K562 (cell line): ENCODE measurements around the gene RETN. TPM values are rescaled to one million over a fixed set of nuclear protein-coding genes. Genes with fewer than 3 reads are reported as not detected.
A peak's percentile ranks its signal among the peaks of the same experiment; 100 is the strongest.

Experiments used
- CCAR2 ChIP-seq: fragments of 200-400 bp; formaldehyde crosslinking; IDR thresholded peaks from 2 replicates; pipeline ENCODE4 v1.6.1; 2017; ENCODE audit warnings: mild to moderate bottlenecking, low read depth, low read length
- CTCF ChIP-seq, 3 experiments: IDR thresholded peaks in 2 of 3; conservative IDR thresholded peaks in 1 of 3; 2 replicates each; pipeline ENCODE4 v1.5.1; 2011 to 2012; ENCODE audit warnings: low read length in 3 of 3, mild to moderate bottlenecking in 3 of 3, control low read depth in 2 of 3, improper control_type of control experiment in 1 of 3, inconsistent platforms in 1 of 3, low read depth in 1 of 3, mixed read lengths in 1 of 3, moderate library complexity in 1 of 3; ENCODE audit not compliant: insufficient read depth in 2 of 3
- KLF16 ChIP-seq: IDR thresholded peaks from 2 replicates; pipeline ENCODE4 v1.6.1; 2016; ENCODE audit warnings: antibody characterized with exemption
- MEIS2 ChIP-seq: fragments of 450-650 bp; IDR thresholded peaks from 2 replicates; pipeline ENCODE4 v1.6.1; 2014; ENCODE audit warnings: mild to moderate bottlenecking; ENCODE audit not compliant: partially characterized antibody
- RAD51 ChIP-seq: fragments of 450-650 bp; IDR thresholded peaks from 2 replicates; pipeline ENCODE4 v1.7.1; 2016; ENCODE audit warnings: low read depth, mild to moderate bottlenecking, borderline replicate concordance
- TAF9B ChIP-seq: fragments of 450-650 bp; IDR thresholded peaks from 2 replicates; pipeline ENCODE4 v1.6.1; 2018; ENCODE audit warnings: mild to moderate bottlenecking; ENCODE audit not compliant: partially characterized antibody
- TCF15 ChIP-seq: fragments of 250-450 bp; sonication (Bioruptor Pico); IDR thresholded peaks from 2 replicates; pipeline ENCODE4 v1.8.0; 2022; ENCODE audit warnings: moderate library complexity, mild to moderate bottlenecking, inconsistent platforms
- TSC22D4 ChIP-seq: fragments of 450-650 bp; IDR thresholded peaks from 2 replicates; pipeline ENCODE4 v1.6.1; 2016; ENCODE audit warnings: missing genetic modification characterization, missing biosample characterization, control low read depth
- USF2 ChIP-seq: sonication (generic); formaldehyde crosslinking; IDR thresholded peaks from 2 replicates; pipeline ENCODE4 v1.5.0; 2020; ENCODE audit warnings: missing genetic modification reagents
- ZBTB1 ChIP-seq: sonication (generic); formaldehyde crosslinking; IDR thresholded peaks from 2 replicates; pipeline ENCODE4 v1.8.1; 2023; ENCODE audit warnings: missing genetic modification reagents, low read depth, mild to moderate bottlenecking, borderline replicate concordance
- ZBTB11 ChIP-seq, 3 experiments: fragments of 200-800 bp in 1 of 3; fragments of 250-450 bp in 1 of 3; fragments of 450-650 bp in 1 of 3; sonication (Bioruptor Pico) in 1 of 3; sonication (Bioruptor generic) in 1 of 3; formaldehyde crosslinking in 1 of 3; IDR thresholded peaks; 2 replicates each; pipeline versions ENCODE4 v1.6.1 to v1.8.0; 2016 to 2022; ENCODE audit warnings: mild to moderate bottlenecking in 2 of 3, missing genetic modification characterization in 2 of 3, missing compliant biosample characterization in 1 of 3, moderate library complexity in 1 of 3
- ZBTB7A ChIP-seq: IDR thresholded peaks from 2 replicates; pipeline ENCODE4 v1.6.1; 2011; ENCODE audit warnings: low read depth, mild to moderate bottlenecking, low read length, moderate library complexity, borderline replicate concordance; ENCODE audit not compliant: control insufficient read depth
- ZFX ChIP-seq: sonication (generic); formaldehyde crosslinking; IDR thresholded peaks from 2 replicates; pipeline ENCODE4 v1.8.0; 2022; ENCODE audit warnings: mild to moderate bottlenecking, missing genetic modification reagents, moderate library complexity
- ZNF184 ChIP-seq: sonication (generic); formaldehyde crosslinking; IDR thresholded peaks from 2 replicates; pipeline ENCODE4 v1.5.0; 2020; ENCODE audit warnings: missing genetic modification reagents
- ZNF24 ChIP-seq: fragments of 450-650 bp; IDR thresholded peaks from 2 replicates; pipeline ENCODE4 v1.6.1; 2016
- ZNF395 ChIP-seq: fragments of 200-800 bp; sonication (Bioruptor generic); IDR thresholded peaks from 2 replicates; pipeline ENCODE4 v1.6.1; 2017; ENCODE audit warnings: missing genetic modification characterization, missing compliant biosample characterization
- ZNF695 ChIP-seq: fragments of 450-650 bp; formaldehyde crosslinking; IDR thresholded peaks from 2 replicates; pipeline ENCODE4 v1.4.0; 2020; ENCODE audit warnings: mild to moderate bottlenecking, moderate library complexity
- ZNF766 ChIP-seq: fragments of 200-800 bp; sonication (Bioruptor generic); conservative IDR thresholded peaks from 2 replicates; pipeline ENCODE4 v1.6.1; 2016; ENCODE audit warnings: missing genetic modification characterization, missing compliant biosample characterization
- ZZZ3 ChIP-seq: fragments of 450-650 bp; IDR thresholded peaks from 2 replicates; pipeline ENCODE4 v1.6.1; 2016; ENCODE audit warnings: antibody characterized with exemption, mild to moderate bottlenecking, moderate library complexity
- polyA plus RNA-seq, 8 experiments: library from polyadenylated mRNA; depleted of rRNA in 4 of 8; stranded (reverse) in 5 of 8; unstranded in 3 of 8; fragments of >200 nt; fragmentation: Nextera tagmentation in 2 of 8; fragmentation: Illumina TruSeq in 1 of 8; extraction: Ambion mirVana in 2 of 8; extraction: Trizol in 1 of 8; gene quantifications; 2 replicates each; pipeline versions ENCODE4 v1.2.1 to v1.2.3, GENCODE V29; 2011 to 2014; ENCODE audit warnings: inconsistent platforms in 1 of 8, missing spikeins in 1 of 8
- total RNA-seq, 7 experiments: library from RNA; depleted of rRNA in 6 of 7; stranded (reverse); fragments of >200 nt in 6 of 7; fragmentation: Illumina TruSeq in 2 of 7; extraction: Trizol in 2 of 7; gene quantifications; 2 replicates each; pipeline versions ENCODE4 v1.2.1 to v1.2.3, GENCODE V29; 2011 to 2021; ENCODE audit warnings: low replicate concordance in 1 of 7

The RETN gene
- total and polyA plus RNA-seq, 9 of the 15 experiments (the other 6 are each of a cell fraction or from before 2014, with no cell fraction given): not detected

- no peak for TF ChIP-seq ZNF24
- TF ChIP-seq CCAR2: no peak
- no peak for TF ChIP-seq CTCF (IDR thresholded peaks at IDR 0.05 in 2 of 3, conservative IDR thresholded peaks at IDR 0.05 in 1 of 3; ENCODE audit: insufficient read depth in 2 of 3, low read depth in 1 of 3, low read length in 3 of 3)
- no peak for TF ChIP-seq ZNF395
- no peak for TF ChIP-seq TCF15 (CRISPR knock-in tag)
- no peak for TF ChIP-seq ZNF766 (CRISPR knock-in tag)
- no peak for TF ChIP-seq TSC22D4 (tag)
- no peak for TF ChIP-seq RAD51
- TF ChIP-seq ZFX: peak; percentile 94
- TF ChIP-seq USF2: no peak
- TF ChIP-seq ZNF184: no peak
- no peak for TF ChIP-seq ZZZ3
- TF ChIP-seq TAF9B: peak; percentile 58
- TF ChIP-seq ZBTB11 (CRISPR knock-in tag; IDR thresholded peaks at IDR 0.05): no peak
- no peak for TF ChIP-seq ZNF695 (CRISPR knock-in tag)
- no peak for TF ChIP-seq ZBTB1 (CRISPR knock-in tag)
- TF ChIP-seq ZBTB7A: no peak
- TF ChIP-seq KLF16: no peak
- TF ChIP-seq MEIS2: peak; percentile 63
Measured at GRCh38 chr19:7629347-7630054, 39.3 kb upstream of the RETN start, which contains the start of the genes PET100 and XAB2 (continued).
